Thymus (tissue), 11 donors: ENCODE measurements around the gene ADA. TPM values are rescaled to one million over a fixed set of nuclear protein-coding genes. Genes with fewer than 3 reads are reported as not detected.

Source experiments
- DNase-seq, 9 donors: peaks; one replicate each; pipeline ENCODE4 v3.0.0-alpha.2; 2013; ENCODE audit warnings: low spot score in 9 of 9, low read depth in 6 of 9, missing footprints in 1 of 9
- H3K27ac ChIP-seq, 2 donors: one replicate each; pipeline ENCODE4 v1.5.1; 2013; ENCODE audit warnings: control low read depth in 1 of 2, low read depth in 1 of 2, low read length in 1 of 2, mild to moderate bottlenecking in 1 of 2, moderate library complexity in 1 of 2
- H3K27me3 ChIP-seq, 2 donors: one replicate each; pipeline ENCODE4 v1.5.1; 2013; ENCODE audit warnings: low read length in 1 of 2; ENCODE audit not compliant: control insufficient read depth in 2 of 2, insufficient read depth in 1 of 2
- H3K36me3 ChIP-seq, 2 donors: one replicate each; pipeline ENCODE4 v1.5.1; 2013; ENCODE audit warnings: low read length in 1 of 2, mild to moderate bottlenecking in 1 of 2, moderate library complexity in 1 of 2; ENCODE audit not compliant: control insufficient read depth in 2 of 2, insufficient read depth in 2 of 2
- H3K4me1 ChIP-seq, 2 donors: one replicate each; pipeline ENCODE4 v1.5.1; 2013; ENCODE audit warnings: low read length in 2 of 2; ENCODE audit not compliant: control insufficient read depth in 2 of 2, insufficient read depth in 2 of 2
- H3K4me3 ChIP-seq, 2 donors: one replicate each; pipeline ENCODE4 v1.5.1; 2013; ENCODE audit warnings: low read length in 2 of 2, control low read depth in 1 of 2, mild to moderate bottlenecking in 1 of 2
- H3K9me3 ChIP-seq, 2 donors: one replicate each; pipeline ENCODE4 v1.5.1; 2013; ENCODE audit warnings: low read length in 1 of 2, mild to moderate bottlenecking in 1 of 2; ENCODE audit not compliant: control insufficient read depth in 2 of 2, insufficient read depth in 1 of 2
- WGBS: extraction: QIAGEN DNeasy Blood & Tissue Kit; methylation state at CpG from one replicate; pipeline ENCODE4 v1.1.7; 2013; 5-methylcytosine and 5-hydroxymethylcytosine counted together
- polyA plus RNA-seq: library from polyadenylated mRNA; stranded (reverse); fragments of 200-250 nt; gene quantifications from one replicate; pipeline ENCODE4 v1.2.3, GENCODE V29; 2013
- total RNA-seq: library from RNA; stranded (reverse); fragments of 120-200 nt; gene quantifications from one replicate; pipeline ENCODE4 v1.2.4, GENCODE V29; 2013
- donor health status: healthy.

The ADA gene
- total and polyA plus RNA-seq, 2 donors, result 61.1 to 296 TPM

GRCh38 chr20:44637042-44637441 is 14.5 kb downstream of the ADA start:
- Histone ChIP-seq H3K4me3 (no peak overlapping the region), H3K9me3 (peaks cover 1 to 5% of the 10 kb centered on the region in 2 donors), H3K27ac (no peak overlapping the region), H3K4me1 (peaks cover under 1 to 14% of the 10 kb centered on the region in 2 donors), H3K27me3 (no peaks in the 10 kb centered on the region), H3K36me3 (peaks cover 87 to 90% of the 10 kb centered on the region in 2 donors)
- WGBS, result 96% methylated on average over 5 of the region's 5 CpGs
- DNase-seq, result no peak

DNA sequence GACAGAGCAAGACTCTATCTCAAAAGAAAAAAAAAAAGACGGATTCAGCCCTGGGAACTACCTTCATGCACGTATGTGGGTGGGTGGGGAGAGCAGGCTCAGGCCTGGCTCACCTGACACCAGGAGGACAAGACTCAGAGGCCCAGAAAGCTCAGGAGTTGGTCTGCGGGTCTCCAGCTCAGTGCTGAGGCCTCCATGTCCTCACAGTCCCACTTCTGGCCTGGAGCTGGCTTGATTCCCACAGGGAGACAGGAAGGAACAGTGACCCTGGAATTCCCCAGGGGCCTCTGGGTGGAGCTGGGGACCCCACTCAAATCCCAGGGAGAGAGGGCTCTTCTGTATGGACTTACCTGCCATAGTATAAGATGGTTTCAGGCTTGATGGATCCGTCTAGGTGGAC is 15.6 kb downstream of the ADA start:
- 96% methylated on average over 4 of the region's 4 CpGs for WGBS
- Histone ChIP-seq H3K4me3 (no peak overlapping the region), H3K9me3 (peaks cover 1 to 3% of the 10 kb centered on the region in 2 donors), H3K27ac (no peak overlapping the region), H3K4me1 (peaks cover 0 to 2% of the 10 kb centered on the region in 2 donors), H3K36me3 (peaks cover 89 to 94% of the 10 kb centered on the region in 2 donors), H3K27me3 (no peaks in the 10 kb centered on the region)
- DNase-seq, result no peak

- Histone ChIP-seq H3K27me3 (no peaks in the 10 kb centered on the region), H3K36me3 (peaks cover 87 to 88% of the 10 kb centered on the region in 2 donors), H3K27ac (no peak overlapping the region), H3K4me1 (no peaks in the 10 kb centered on the region), H3K4me3 (no peak overlapping the region), H3K9me3 (peaks cover 0 to 2% of the 10 kb centered on the region in 2 donors)
- 89% methylated on average over 18 of the region's 18 CpGs for WGBS
- no peak for DNase-seq
Measured at GRCh38 chr20:44633872-44634600, 17.5 kb downstream of the ADA start.

- Histone ChIP-seq H3K27me3 (no peaks in the 10 kb centered on the region), H3K9me3 (peaks cover 0 to 3% of the 10 kb centered on the region in 2 donors), H3K4me3 (no peak overlapping the region), H3K27ac (no peak overlapping the region), H3K36me3 (peaks cover 87 to 90% of the 10 kb centered on the region in 2 donors), H3K4me1 (no peaks in the 10 kb centered on the region)
- 96% methylated on average over 3 of the region's 3 CpGs for WGBS
- no peak for DNase-seq
Measured at GRCh38 chr20:44633187-44633810, 18.2 kb downstream of the ADA start.

GRCh38 chr20:44632103-44632752 is 19.3 kb downstream of the ADA start:
- H3K9me3 ChIP-seq, result peaks cover 0 to 1% of the 10 kb centered on the region in 2 donors
- WGBS, result 91% methylated on average over 8 of the region's 8 CpGs
- H3K36me3 ChIP-seq, result peaks cover 86 to 92% of the 10 kb centered on the region in 2 donors
- no peaks in the 10 kb centered on the region for H3K27me3 ChIP-seq
- no peak overlapping the region for H3K27ac ChIP-seq
- no peak overlapping the region for H3K4me3 ChIP-seq
- H3K4me1 ChIP-seq, result no peaks in the 10 kb centered on the region
- no peak for DNase-seq

DNA sequence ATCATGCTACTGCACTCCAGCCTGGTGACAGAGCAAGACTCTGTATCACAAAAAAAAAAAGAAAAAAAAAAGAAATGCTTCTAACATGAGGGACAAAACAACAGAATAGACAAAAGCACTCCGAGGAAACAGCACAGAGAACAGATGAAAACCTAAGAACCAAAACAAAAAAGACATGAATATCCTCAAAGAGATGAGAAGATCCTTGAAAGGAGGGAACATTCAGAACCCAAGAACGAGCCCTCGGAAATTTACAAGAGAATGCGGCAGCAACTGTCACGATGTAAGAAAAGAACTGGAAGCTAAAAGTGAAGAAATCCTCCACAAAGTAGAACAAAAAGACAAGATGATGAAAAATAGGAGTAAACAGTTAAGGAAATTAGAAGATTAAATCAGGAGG is 21.2 kb downstream of the ADA start:
- peaks cover 86 to 93% of the 10 kb centered on the region in 2 donors for H3K36me3 ChIP-seq
- H3K9me3 ChIP-seq, result peaks cover 0 to 2% of the 10 kb centered on the region in 2 donors
- H3K27ac ChIP-seq, result no peak overlapping the region
- H3K27me3 ChIP-seq, result no peaks in the 10 kb centered on the region
- WGBS, result 98% methylated on average over 5 of the region's 5 CpGs
- DNase-seq, result no peak
- H3K4me1 ChIP-seq, result no peaks in the 10 kb centered on the region
- H3K4me3 ChIP-seq, result no peak overlapping the region

- WGBS, result 97% methylated on average over 10 of the region's 10 CpGs
- Histone ChIP-seq H3K4me1 (no peaks in the 10 kb centered on the region), H3K4me3 (no peak overlapping the region), H3K9me3 (peaks cover 0 to 3% of the 10 kb centered on the region in 2 donors), H3K27ac (no peak overlapping the region), H3K27me3 (no peaks in the 10 kb centered on the region), H3K36me3 (peaks cover 86 to 93% of the 10 kb centered on the region in 2 donors)
- no peak for DNase-seq
Measured at GRCh38 chr20:44629542-44629941, 22.0 kb downstream of the ADA start.

DNA sequence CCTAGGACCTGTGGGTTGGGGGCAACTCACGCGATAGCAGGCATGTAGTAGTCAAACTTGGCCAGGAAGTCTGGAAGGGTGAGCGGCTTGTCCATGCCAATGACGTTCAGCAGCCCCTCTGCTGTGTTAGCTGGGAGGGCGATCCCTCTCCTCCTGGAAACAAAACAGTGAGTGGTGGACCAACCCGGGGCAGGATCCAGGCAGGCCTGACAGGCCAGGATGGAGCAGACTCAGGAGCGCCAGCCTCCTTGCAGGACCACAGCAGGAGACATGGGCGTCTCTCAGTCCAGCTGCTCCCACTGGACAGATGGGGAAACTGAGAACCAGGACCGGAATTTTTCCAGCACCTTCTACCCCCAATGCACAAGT is 22.5 kb downstream of the ADA start:
- peaks cover 86 to 93% of the 10 kb centered on the region in 2 donors for H3K36me3 ChIP-seq
- no peak overlapping the region for H3K27ac ChIP-seq
- no peaks in the 10 kb centered on the region for H3K4me1 ChIP-seq
- H3K4me3 ChIP-seq, result no peak overlapping the region
- WGBS, result 98% methylated on average over 9 of the region's 9 CpGs
- no peaks in the 10 kb centered on the region for H3K27me3 ChIP-seq
- no peak for DNase-seq
- H3K9me3 ChIP-seq, result peaks cover 1 to 7% of the 10 kb centered on the region in 2 donors

DNA sequence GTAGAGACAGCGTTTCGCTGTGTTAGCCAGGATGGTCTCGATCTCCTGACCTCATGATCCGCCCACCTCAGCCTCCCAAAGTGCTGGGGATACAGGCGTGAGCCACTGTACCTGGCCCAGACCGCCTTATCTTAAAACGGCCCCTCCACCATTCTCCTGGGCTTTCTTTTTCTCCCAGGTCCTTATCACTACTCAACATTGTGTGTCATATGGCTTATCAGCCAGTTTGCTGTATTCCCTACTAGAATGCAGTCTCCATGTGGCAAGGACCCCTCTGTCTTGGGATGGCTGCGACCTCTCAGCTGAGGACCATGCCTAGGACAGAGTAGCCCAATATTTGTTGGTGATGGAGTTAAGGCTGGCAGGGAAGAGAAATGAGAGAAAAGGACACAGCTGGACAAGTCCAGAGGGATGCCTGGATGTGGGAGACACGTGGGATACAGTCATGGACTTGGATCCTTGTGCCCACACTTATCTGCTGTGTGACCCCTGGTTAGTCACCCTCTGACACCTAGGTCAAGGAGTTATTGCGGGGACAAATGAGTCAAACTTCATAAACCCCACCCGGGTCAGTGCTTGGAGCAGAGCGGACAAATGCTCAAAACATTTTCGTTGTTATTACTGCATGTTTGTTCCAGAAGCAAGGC is 24.0 kb downstream of the ADA start:
- H3K9me3 ChIP-seq, result peaks cover 7 to 15% of the 10 kb centered on the region in 2 donors
- no peaks in the 10 kb centered on the region for H3K27me3 ChIP-seq
- no peak overlapping the region for H3K27ac ChIP-seq
- WGBS, result 98% methylated on average over 13 of the region's 13 CpGs
- no peaks in the 10 kb centered on the region for H3K4me1 ChIP-seq
- H3K4me3 ChIP-seq, result no peak overlapping the region
- peaks cover 88 to 95% of the 10 kb centered on the region in 2 donors for H3K36me3 ChIP-seq
- DNase-seq, result no peak
